HG02759 (cell line): Measurements from ENCODE around the gene NR5A2.
"Not testable (repeated sequence)": the region's sequence is repeated elsewhere in the genome, so short reads cannot be mapped to it uniquely, and the experiment has no call there.

Experiments used
- ATAC-seq: cut with Tn5 transposase; IDR thresholded peaks from one replicate; pipeline ENCODE4 v1.9.1; 2021; ENCODE audit warnings: mild to moderate bottlenecking, moderate library complexity; ENCODE audit not compliant: unreplicated experiment

NR5A2 gene

GRCh38 chr1:200157715-200158114 is 130.2 kb downstream of the NR5A2 start:
- no peak for ATAC-seq

GRCh38 chr1:200161801-200162200 is 134.3 kb downstream of the NR5A2 start:
- ATAC-seq: no peak

- no peak for ATAC-seq
Observed at GRCh38 chr1:200162258-200162657, 134.7 kb downstream of the NR5A2 start.

GRCh38 chr1:200162877-200163276 is 135.4 kb downstream of the NR5A2 start:
- no peak for ATAC-seq

- ATAC-seq: no peak
Observed at GRCh38 chr1:200163911-200164310, 136.4 kb downstream of the NR5A2 start.

GRCh38 chr1:200165493-200166220 is 138.1 kb downstream of the NR5A2 start:
- ATAC-seq: no peak

DNA sequence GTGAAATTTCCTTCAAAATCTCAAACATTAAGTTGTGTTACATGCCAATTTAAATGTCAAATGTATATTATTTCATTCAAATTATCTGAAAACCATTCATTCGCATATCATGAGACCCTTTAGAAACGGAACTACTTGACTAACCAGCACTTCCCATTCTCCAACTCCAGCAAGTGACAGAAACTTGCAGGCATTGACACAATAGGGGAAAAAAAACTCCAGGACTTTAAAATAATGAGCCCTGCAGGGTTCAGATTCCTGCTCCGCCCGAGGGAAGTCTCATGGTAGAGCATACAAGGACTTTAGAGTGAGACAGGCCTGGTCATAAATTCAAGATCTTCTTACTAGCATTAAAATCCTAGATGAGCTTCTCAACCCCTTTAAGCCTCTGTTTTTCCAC is 138.9 kb downstream of the NR5A2 start:
- ATAC-seq: no peak

DNA sequence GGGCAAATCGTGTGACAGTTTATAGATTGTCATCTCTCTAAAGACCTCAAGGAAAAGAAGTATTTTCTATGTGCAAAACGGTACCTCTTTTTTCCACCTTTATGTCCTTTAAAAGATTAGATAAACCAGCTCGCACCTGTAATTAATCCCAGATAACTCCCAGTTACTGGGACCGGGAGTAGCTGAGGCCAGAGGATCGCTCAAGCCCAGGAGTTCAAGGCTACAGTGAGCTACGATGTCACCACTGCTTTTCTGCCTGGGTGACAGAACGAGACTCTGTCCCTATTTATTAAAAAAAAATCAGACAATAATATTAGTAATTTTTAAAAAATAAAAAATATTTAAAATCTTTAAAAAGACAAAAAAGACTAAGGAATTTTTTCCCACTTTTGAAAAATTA is 141.4 kb downstream of the NR5A2 start:
- ATAC-seq: no peak

GRCh38 chr1:200172311-200172710 is 144.8 kb downstream of the NR5A2 start:
- ATAC-seq: no peak

- no peak for ATAC-seq
Observed at GRCh38 chr1:200173097-200173618, 145.6 kb downstream of the NR5A2 start.

DNA sequence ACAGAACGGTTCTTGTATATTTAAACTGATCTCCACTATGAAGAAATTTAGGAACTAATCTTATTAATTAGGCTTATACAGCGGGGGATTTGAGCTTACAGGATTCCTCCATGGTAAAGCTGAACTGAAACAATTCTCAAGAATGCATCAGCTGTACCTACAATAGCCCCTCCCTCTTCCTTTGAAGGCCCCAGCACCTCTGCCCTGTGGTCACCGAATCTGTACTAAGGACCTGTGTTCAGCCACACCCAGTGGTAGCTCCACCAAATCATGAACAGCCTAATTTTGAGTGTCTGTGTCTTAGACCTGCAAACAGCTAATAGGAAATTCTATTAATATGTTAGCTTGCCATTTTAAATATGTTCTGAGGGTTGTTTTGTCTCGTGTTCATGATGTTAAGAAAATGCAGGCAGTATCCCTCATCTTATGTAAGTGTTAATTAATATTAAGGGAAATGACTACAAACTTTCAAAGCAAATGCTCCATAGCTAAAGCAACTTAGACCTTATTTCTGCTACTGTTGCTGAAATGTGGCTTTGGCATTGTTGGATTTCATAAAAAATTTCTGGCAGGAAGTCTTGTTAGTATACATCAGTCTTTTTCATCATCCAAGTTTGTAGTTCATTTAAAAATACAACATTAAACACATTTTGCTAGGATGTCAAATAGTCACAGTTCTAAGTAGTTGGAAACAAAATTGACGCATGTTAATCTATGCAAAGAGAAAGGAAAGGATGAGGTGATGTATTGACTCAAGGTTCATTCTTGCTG is 147.2 kb downstream of the NR5A2 start:
- ATAC-seq: no peak

DNA sequence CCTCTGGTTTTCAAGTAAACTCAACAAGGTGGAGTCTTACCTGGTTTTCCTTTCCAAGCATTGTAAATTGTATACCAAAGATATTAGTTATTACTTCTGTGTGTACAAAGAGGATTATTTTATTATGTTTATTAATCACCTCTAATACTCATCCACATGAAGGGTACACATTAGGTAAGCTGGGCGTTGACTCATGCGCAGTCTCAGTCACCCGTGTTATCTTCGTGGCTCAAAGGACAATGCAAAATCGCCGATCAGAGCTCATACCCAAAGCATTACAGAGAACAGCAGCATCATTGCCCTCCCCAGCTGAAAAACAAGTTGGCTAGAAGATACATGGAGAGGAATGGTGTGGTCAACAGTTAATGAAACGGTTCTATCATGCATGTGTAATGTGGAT is 148.7 kb downstream of the NR5A2 start:
- ATAC-seq: no peak

GRCh38 chr1:200176798-200177197 is 149.3 kb downstream of the NR5A2 start:
- ATAC-seq: no peak

- ATAC-seq: no peak
Observed at GRCh38 chr1:200178340-200178739, 150.8 kb downstream of the NR5A2 start.

DNA sequence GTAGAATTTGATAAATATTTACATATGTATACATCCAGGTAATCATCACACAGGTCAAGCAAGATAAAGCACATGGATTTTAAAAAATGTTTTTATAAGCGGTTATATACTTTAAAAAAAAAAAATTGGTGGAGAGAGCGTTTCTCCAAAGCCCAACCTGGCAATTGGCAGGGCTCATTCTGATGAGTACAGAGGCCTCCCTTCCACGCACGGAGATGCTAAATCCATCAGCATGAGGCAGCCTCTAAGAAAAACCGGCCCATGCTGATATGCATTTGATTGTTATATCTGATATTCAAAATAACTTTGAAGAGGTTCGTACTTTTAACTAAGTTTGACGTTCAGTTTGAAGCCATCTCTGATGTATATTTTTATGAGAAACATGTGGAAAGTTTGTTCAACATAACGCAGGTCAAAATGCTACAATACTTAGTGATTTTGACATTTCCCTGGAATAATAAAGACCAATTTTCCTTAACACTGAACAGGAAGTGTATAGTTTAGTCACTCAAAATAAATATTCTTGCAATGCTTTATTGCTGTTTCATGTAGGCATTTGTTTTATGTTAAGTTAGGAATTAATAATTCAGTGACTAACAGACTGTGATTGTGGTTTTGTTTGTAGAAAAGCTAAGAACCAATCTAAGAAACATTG is 151.7 kb downstream of the NR5A2 start:
- no peak for ATAC-seq

DNA sequence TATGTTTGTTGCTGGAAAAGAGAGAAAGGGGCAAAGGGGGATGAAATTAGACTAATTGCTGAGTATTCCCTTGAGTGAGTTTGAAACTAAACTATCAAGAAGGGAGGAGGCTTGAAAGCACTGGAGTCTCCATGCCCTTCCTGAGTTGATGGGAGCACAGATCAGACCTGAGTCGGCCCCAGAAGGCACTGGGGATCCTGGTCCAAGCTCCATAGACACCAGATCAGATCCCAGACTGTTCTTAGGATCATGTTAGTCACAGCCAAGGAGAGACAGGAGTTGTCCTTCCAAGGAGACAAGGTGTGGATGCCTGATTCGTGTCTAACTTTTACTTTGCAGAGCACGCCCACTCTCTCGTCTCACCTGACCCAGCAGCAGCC is 152.3 kb downstream of the NR5A2 start:
- ATAC-seq: no peak

GRCh38 chr1:200180821-200181220 is 153.3 kb downstream of the NR5A2 start:
- ATAC-seq: no peak

DNA sequence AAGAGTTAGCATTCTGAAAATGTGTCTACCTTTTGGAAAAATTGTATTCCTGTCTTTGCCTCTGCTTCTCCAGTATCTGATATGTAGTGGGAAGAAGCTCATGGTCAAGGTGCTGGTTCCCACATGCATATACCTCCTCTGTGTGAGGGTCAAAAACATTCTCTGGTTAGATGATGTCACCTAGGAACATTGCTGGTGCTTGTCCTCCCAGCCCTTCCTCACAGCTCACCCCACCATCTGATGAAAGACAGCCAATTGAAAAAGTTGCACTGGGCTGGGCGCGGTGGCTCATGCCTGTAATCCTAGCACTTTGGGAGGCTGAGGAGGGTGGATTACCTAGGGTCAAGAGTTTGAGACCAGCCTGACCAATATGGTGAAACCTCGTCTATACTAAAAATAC is 154.4 kb downstream of the NR5A2 start:
- no peak for ATAC-seq

GRCh38 chr1:200182701-200183100 is 155.2 kb downstream of the NR5A2 start:
- ATAC-seq: no peak

DNA sequence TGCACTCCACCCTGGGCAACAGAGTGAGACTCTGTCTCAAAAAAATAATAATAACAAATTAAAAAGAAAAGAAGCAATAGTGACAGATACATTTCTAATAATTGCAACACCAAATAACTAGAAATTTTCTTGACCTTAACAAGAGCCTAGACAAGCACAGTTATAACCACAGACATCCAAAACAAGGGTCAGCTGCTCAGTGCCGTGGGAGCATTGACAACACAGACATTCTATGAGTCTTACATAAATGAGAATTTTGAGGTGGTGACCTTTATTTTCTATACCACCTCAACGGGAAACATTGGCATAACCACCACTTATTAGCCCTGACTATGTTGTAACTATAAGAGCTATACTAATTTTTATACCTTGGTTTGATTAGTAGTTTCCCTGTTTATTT is 156.1 kb downstream of the NR5A2 start:
- no peak for ATAC-seq

- ATAC-seq: no peak
Observed at GRCh38 chr1:200184196-200184595, 156.7 kb downstream of the NR5A2 start.

DNA sequence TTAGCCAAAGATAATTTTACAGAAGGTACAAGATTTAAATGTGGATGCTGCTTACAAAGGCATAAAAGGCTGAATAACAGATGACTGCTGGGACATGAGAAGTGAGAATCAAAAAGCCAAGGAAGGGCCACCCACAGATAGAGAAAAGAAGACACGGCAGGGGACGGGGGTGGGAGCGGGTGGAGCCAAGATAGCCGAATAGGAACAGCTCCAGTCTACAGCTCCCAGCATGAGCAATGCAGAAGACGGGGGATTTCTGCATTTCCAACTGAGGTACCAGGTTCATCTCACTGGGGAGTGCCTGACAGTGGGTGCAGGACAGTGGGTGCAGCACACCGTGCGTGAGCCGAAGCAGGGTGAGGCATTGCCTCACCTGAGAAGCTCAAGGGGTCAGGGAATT is 157.7 kb downstream of the NR5A2 start:
- not testable (repeated sequence) for ATAC-seq
